GM18502 (cell line): ENCODE data around the gene CIB4.

ENCODE experiments used
- ATAC-seq: cut with Tn5 transposase; IDR thresholded peaks from one replicate; pipeline ENCODE4 v1.9.1; 2021; ENCODE audit warnings: mild to moderate bottlenecking; ENCODE audit not compliant: unreplicated experiment, poor library complexity

Gene CIB4

DNA sequence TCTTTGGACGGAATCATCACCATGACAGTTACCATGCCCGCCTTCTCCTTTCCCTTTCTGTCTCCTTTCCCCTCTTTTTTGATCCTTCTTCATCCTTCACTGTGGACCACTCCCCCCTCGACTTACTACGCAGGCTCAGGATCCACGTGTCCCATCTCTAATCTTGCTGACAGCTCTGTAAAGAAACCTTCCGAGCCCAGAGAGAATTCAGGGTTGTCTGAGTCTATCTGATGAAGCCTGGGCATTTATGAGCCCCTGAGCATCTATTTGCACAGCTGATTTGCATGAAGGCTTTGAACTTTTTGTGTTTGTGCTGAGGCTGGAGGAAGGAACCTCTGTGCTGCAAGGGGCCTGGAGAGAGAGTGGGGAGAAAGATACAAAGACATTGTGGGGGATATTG, 50.7 kb downstream of the CIB4 start:
- ATAC-seq = no peak

DNA sequence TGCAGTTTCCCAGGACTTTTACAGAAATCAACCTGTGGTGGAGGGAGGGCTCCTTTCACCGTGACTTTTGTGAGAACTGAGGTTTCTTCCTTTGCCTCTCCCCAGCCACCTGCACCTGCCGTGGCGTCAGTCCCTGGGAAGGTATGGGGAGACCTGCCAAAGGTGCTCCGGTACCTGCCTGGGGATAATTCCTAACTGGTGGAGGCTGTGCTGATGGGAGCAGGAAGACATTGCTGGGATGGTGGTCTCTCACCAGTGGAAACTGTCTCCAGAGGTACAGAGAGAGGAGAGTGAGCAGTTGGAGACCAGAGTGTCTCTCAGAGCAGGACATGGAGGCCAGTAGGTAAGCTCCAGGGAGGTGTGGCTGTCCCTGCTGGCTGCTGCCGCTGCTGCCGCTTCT, 52.6 kb downstream of the CIB4 start:
- ATAC-seq = no peak

DNA sequence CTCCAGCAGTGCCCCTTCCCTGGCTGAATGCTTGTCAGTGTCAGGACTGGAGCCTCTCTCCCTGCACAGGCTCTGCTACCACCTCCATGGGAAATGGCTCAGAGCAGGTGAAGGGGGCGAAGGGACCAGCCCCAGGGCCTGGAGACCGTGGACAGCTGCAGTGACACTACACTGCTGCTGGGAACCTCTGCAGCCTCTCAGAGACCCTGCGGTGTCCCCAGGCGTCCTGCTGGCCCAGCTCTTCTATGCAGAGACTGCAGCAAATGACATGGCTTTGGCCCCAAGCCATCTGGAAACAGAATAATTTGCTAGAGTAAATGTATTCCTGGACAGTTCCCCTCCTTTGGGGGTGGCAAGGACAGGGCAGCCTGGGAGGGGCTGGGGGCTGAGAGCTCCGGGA, 53.2 kb downstream of the CIB4 start:
- ATAC-seq = no peak

DNA sequence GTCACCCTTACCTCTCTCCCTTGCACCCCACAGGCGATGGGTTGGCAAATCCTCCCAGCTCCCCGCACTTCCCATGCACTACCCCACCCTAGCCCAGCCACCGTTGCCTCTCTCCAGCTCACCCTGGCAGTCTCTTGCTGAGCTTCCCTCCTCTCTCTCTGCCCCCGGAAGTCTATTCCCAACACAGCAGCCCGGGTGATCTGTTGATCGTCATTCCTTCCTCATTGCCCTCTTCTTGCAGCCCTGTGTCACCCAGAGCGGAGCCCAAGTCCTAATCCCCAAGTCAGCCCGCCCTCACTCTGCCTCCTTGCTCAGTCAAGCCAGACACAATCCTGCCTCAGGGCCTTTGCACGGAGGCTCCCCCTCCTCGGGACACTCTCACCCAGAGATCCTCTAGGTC, 55.2 kb downstream of the CIB4 start:
- ATAC-seq = no peak

DNA sequence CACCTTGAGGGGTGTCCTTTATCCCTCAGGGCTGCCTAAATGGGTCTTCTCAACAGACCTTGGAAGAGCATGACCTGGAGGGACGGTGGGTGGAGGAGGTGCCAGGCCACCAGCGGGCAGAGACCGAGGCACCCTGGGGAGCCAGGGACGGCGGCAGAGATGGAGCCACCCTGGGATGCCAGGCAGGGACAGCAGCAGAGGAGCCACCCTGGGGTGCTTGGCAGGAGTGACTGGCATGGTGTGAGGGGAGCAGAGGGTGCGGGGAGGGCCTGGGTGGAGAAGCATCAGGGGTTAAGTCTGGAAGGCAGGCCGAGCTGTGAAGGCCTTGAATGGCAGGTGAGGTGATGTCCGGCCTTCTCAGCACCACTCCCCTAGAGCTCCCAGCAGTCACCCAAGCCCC, 56.1 kb downstream of the CIB4 start:
- no peak for ATAC-seq

DNA sequence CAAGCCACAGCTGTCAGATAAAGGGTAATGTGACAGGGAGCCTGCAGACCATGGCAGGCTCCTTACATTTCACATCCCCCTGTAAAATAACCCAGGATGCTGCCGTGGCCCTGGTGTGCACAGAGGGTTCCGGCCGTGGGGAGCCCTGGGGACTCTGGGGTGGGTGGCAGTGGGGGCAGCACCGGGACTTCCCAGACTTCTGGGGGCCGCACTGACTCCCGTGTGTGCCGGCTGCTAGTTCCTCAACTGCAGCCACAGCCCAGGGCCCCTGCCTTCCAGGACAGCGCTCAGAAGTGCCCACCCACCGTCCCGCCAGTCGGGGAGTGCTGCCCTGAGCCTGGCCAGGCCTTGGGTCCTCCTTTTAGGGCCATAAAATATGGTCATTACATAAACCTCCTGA, 56.5 kb downstream of the CIB4 start:
- ATAC-seq = no peak

DNA sequence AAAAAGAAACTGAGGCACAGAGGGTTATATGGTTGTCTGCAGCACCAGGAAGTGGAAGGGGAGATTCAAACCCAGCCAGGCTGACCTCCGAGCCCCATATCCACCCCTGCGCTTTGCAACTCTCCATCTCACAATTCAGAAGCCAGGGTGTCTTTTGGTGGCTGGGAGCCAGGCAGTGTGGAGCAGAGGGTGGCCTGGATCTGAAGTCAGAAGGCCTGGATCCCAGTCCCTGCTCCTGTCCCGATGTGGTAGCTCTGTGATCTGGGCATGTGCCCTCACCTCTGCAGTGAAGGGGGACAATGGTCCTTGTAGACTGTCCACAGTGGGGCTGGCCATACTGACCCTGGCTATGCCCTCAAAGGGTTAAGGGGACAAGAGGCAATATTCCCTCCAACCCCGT, 57.0 kb downstream of the CIB4 start:
- no peak for ATAC-seq

DNA sequence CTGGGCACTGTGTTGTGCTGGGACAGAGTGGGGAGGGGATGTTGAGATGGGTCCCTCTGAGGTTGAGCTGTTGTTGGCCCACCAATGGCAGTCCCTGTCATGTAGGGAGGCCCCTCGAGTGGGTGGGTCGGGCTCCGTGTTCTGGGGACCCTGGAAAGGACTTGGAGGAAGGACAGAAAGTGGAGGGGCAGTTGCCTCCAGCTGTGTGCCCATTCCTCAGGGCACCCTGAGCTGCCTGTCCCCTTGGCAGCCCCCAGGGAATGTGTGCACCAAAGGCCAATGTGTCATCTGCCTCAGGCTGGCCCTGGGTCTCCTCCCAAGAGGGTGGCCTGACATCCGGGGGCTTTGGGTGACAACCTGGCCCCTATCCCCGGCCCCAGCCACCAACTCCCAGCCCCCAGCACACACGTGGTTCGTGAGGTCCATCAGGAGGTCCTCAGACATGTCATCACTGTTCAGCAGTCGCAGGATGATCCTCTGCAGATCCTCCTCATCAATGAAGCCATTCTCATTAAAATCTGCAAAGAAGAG, 57.7 kb downstream of the CIB4 start:
- no peak for ATAC-seq

DNA sequence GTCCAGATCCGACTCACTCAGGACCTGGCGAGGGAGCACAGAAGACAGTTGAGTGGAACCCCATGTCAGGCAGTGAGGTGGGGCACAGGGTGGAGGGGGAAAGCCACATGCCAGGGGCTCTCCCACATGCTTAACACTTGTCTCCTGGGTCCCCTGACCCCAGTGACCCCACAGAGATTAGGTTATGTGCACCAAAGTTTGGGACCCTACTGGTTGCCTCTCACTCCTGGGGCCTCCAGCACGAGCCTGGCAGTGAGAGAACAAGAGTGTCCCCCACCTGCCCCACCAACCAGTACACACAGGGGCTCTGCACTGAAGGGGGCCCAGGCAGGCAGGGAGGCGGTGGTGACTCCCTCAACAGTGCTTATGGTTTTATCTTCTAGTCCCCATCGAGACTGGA, 58.3 kb downstream of the CIB4 start:
- no peak for ATAC-seq

DNA sequence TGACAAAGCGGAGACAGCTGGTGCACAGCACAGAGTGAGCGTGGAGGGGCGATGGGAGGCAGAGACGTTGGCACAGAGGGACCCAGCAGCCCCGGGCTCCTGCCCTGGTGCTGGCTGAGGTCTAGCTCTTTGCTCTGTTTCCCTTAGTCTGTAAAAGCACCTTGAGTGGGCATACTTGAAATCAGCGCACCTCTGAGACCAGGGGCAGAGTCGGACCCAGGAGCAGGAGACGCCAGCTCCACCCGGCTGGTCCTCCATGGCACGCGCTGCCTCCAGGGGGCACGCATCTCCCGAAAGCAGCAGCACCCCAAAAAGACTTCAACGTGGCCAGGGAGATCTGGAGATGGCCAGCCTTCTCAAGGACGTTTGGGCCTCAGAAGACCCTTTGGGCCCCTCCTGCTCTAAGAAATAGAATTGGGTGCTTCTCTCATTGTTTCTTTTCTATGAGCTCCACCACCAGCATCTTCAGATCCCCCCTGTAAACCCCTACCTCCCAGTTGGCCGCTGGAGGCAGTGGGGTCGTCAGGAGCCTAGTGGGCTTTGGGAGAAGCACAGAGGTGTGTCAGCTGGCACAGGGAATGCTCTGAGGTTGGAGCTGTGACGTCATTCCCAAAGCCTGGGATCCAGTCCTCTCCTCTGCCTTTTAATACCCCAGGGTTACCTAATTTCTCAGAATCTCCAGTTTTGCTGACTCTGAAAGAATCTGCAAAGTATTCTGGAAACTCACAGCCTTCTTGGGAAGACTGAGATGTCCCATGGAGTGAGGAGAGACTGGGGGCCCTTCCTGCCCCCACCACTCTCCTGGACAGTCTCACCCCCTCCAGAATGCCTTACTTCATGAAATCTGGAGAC, 58.9 kb downstream of the CIB4 start:
- no peak for ATAC-seq

DNA sequence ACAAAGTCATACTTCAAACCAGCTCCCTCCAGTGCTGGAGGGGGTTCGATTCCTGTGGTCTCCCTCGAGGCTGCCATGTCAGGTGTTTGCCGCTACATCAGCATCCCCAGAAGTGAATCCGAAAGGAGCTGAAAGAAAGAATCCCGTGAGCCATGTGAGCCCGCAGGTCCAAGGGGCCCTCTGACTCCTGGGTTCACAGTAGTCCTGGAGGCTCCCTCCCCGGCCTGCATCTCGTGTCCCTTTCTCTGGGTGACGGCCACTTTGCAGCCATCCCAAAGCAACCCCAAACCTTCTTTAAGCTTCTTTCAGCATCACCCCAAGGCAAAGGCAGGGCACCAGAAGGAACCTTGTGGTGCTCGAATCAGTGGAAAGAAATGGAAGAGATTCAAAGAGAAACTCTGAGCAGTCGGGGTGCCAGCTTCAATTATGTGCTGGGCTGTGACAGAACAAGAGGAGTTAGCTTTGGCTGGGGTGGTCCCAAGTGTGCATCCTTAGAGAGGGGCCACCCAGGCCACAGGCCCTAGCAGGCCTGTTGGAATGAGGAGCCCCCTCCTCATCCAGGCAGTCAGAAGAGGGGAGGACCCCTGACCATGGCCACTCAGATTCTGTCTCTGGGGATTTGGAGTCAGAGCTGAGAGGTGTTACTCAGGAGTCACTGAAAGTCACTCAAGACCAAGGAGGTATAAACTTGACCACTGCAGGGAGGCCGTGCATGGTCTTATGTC, 59.7 kb downstream of the CIB4 start:
- ATAC-seq = no peak

DNA sequence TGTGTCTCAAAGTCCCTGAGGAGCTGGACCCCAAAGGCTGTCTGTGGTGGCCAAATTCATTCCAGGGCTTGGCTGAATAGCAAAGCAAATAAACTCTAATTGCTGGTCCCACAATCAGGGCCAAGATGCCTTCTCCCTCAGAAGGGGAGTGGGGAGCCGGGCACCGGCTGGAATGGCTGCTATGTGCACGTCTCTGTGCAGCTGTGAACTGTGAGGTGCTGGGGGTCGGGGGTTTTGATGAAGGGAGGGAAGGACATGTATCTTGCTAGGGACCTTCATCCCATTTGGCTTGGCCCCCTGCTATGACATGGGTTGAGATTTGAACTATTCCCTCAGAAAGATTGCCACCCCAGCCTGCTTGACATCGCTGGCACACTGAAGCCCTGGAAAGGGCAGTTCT, 60.4 kb downstream of the CIB4 start:
- no peak for ATAC-seq

DNA sequence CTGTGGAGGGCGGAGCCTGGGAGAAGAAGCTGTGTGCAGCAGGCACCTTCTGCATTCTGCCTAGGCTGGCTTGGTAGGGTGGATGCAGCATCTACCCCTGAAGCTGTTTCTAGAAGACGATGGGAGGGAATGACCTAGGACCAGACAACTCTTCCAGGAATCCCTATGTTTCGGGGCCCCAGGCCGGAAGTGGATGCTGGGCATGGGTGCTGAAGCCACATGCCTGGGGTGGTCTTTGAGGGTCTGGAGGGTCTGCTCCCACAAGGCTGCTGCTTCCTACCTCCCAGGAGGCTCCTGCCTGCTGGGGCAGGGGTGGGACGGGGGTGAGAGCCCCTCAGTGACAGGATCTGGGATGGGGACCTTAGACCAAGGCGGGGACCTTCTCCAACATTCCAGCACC, 61.0 kb downstream of the CIB4 start:
- ATAC-seq = no peak

DNA sequence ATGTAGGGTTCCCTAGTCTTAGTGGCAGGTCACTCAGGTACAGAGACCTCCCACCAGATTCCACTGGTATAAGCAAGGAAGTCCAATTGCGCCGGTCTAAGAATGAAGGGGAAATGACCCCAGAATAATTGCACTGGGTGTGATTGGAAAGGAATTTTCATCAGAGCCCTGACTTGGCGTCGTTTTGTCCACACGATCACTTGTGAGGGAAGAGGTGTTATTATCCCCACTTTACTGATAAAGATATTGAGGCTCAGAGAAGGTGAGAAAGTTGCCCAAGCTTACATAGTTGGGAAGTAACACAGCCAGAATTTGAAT, 61.5 kb downstream of the CIB4 start:
- no peak for ATAC-seq

DNA sequence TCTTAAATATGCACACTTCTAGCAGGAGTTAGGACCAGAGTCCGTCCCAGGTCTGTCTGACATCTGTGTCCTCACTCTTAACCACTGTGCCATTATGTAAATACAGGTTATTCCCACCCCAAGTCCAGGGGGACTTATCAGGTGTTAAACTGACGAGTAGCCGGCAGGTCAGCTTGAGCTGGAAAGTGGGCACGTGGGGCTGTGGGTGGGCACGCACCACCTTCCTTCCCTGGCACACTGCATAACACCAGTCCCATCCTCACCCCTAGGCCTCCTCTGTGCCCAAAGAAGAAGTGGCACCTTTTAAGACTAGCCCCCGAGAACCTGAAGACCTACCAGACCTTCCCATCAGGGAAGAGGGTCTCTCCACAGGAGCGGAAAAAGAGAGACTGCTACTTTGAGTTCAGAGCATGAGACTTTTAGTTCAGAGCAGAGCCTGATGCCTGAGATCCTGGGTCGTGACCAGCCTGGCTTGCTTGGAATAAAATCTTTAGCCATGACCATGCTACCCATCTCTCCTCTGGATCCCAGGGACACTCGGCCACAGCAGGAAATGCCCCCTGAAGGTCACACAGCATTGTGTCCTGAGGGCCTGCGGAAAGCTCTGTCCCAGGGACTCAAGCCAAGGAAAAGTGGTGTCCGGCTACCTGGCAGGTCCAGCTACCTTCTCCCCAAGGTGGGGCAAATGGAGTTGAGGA, 62.0 kb downstream of the CIB4 start:
- ATAC-seq = no peak

DNA sequence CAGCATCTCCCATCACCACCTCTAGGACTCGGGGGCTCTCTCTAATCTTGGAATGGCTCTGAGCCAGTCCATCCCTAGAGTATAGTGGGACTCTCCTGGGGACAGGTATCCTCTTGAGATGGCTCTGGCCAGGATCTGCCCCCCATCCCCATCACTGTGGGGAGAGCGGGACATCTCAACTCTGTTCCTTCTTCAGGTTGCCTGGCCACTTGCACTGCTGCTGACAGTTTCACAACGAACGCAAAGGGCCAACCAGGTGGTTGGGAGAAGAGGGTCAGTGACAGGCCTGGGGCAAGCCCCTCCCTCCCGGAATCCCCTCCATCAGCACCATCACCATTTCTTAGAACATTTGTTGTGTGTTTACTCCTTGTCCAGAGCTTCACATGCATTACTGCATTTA, 62.6 kb downstream of the CIB4 start:
- ATAC-seq = no peak

DNA sequence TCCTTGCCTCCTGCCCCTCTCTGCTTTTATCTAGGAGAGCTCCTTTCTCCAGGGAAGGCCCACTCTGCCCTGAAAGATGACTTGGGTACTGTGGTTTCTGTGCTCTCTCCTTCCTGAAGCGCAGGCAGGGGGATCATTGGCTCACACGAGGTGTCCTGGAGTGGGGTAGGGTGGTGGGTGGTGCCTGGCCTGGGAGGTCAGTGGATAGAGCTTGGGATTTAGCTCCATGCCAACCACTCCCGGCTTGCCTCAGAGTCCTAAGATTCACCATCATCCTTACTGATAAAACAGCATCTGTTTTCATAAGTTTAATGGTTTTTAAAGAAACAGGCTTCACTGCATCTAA, 63.1 kb downstream of the CIB4 start:
- ATAC-seq = no peak

DNA sequence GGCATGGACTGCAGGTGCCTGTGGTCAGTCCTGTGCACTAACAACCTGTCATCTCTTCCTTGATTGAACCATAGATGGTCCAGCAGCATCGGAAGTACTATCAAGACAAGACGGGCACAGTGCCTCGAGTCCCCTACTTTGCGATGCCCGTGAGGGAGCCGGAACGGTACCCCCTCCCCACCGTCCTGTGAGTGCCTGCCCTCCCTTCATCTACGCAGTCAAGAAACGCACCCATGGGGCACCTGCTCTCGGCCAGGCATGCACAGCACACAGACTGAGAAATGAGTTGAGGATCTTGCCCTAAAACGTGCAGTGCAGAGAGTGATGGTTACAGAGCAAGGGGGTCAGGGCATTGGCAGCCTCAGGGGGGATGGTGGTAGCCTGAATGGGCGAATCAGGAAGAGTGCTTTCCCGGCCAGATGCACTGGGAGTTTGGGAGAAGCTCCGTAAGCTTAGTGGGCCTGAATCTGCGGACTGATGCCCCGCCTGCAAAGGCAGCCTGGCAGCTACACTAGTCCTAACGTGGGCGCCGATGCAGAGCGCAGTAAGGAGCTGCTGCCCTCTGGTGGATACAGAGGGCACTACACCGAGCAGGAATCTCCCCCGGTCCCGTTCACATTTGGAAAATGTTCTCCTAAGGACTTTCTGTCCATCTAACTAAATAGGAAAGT, 63.6 kb downstream of the CIB4 start:
- ATAC-seq = no peak

DNA sequence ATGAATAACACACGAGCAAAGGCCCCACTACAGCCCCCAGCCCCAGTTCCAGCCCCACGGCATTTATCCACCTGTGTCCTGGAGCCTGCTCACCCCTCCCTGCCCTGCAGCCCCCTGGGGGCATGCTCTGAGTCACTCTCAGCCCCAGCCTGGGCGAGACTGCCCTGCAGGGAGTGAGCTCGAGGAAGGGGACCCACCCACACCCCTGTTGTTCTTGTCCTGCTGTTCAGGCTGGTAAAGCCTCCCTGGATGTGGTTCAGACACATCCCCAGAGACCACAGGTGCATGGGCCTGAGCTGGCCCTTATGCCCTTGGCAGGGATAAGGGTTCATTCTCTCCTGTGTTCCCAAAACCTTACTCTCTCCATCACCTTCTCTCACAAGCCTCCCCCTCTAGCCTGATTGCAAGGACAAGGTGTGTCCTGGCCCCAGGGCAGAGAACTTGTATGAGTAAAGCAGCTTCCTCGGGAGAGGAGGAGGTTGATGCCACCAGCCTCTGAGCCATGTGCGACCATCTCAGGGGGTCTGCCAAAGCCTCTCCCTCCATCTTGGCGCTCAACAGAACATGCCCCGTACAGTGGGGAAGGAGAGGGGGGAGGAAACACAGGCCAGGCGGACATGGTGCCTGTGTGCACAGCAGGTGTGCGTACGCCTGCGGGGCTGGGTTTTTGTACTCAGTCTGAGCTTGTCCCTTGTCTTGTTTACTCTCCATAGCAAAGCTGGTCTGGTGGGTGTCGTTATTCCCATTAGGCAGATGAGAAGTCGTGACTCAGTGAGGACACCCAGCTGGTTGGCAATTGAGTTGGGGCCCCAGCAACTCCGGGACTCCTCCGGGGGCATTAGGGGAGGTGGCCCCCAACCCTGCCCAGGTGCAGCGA, 64.4 kb downstream of the CIB4 start:
- ATAC-seq = no peak
